ENCODE data around the gene MIOX. TPM values are rescaled to one million over a fixed set of nuclear protein-coding genes. Genes with fewer than 3 reads are reported as not detected.
A peak's percentile ranks its signal among the peaks of the same experiment; 100 is the strongest.

MIOX gene
- total RNA-seq, 1 donor, result not detected

GRCh38 chr22:50498322-50498890 lies 11.7 kb downstream of the MIOX start:
- Histone ChIP-seq H4K20me1 (ENCODE audit: insufficient read depth, low read length) (peaks cover 7% of the 10 kb centered on the region), H3K4me3 (ENCODE audit: insufficient read depth, low read length) (no peak overlapping the region), H3K4me2 (ENCODE audit: insufficient read depth, low read length) (peak overlapping the region; percentile 7), H3K9me3 (ENCODE audit: low read depth, low read length) (no peaks in the 10 kb centered on the region), H3K27ac (ENCODE audit: low read depth, low read length) (no peak overlapping the region), H2AFZ (ENCODE audit: low read length) (no peak overlapping the region), H3K79me2 (ENCODE audit: insufficient read depth, low read length) (no peaks in the 10 kb centered on the region), H3K27me3 (ENCODE audit: insufficient read depth, low read length) (no peaks in the 10 kb centered on the region), H3K4me1 (ENCODE audit: insufficient read depth, low read length) (no peaks in the 10 kb centered on the region), H3K36me3 (ENCODE audit: insufficient read depth, low read length) (peaks cover 10% of the 10 kb centered on the region)
- peak; percentile 73 for TF ChIP-seq CTCF (IDR thresholded peaks at IDR 0.05; ENCODE audit: extremely low read depth, low read depth, low read length)
- peak; percentile 93 for DNase-seq (ENCODE audit: insufficient read length, low spot score, missing footprints)

- H3K4me1 ChIP-seq (ENCODE audit: insufficient read depth, low read length), result no peaks in the 10 kb centered on the region
- H3K4me2 ChIP-seq (ENCODE audit: insufficient read depth, low read length), result no peak overlapping the region
- no peaks in the 10 kb centered on the region for H3K27me3 ChIP-seq (ENCODE audit: insufficient read depth, low read length)
- H3K36me3 ChIP-seq (ENCODE audit: insufficient read depth, low read length), result peaks cover 17% of the 10 kb centered on the region
- H3K79me2 ChIP-seq (ENCODE audit: insufficient read depth, low read length), result peaks cover 7% of the 10 kb centered on the region
- no peak for TF ChIP-seq CTCF (IDR thresholded peaks at IDR 0.05; ENCODE audit: extremely low read depth, low read depth, low read length)
- H3K4me3 ChIP-seq (ENCODE audit: insufficient read depth, low read length), result no peak overlapping the region
- H4K20me1 ChIP-seq (ENCODE audit: insufficient read depth, low read length), result peaks cover 10% of the 10 kb centered on the region
- no peaks in the 10 kb centered on the region for H3K9me3 ChIP-seq (ENCODE audit: low read depth, low read length)
- DNase-seq (ENCODE audit: insufficient read length, low spot score, missing footprints), result peak; percentile 43
- no peak overlapping the region for H2AFZ ChIP-seq (ENCODE audit: low read length)
- H3K27ac ChIP-seq (ENCODE audit: low read depth, low read length), result no peak overlapping the region
Measured at GRCh38 chr22:50500452-50500851, 13.8 kb downstream of the MIOX start.

- H3K4me3 ChIP-seq (ENCODE audit: insufficient read depth, low read length), result no peak overlapping the region
- DNase-seq (ENCODE audit: insufficient read length, low spot score, missing footprints), result peak; percentile 52
Measured at GRCh38 chr22:50502096-50502495, 15.4 kb downstream of the MIOX start.

More at GRCh38 chr22:50502096-50502495, 15.4 kb downstream of the MIOX start:
- Histone ChIP-seq H3K4me1 (ENCODE audit: insufficient read depth, low read length) (peaks cover 4% of the 10 kb centered on the region), H3K4me2 (ENCODE audit: insufficient read depth, low read length) (no peak overlapping the region), H3K79me2 (ENCODE audit: insufficient read depth, low read length) (peaks cover 24% of the 10 kb centered on the region), H3K27ac (ENCODE audit: low read depth, low read length) (no peak overlapping the region), H3K36me3 (ENCODE audit: insufficient read depth, low read length) (peaks cover 17% of the 10 kb centered on the region), H3K9me3 (ENCODE audit: low read depth, low read length) (no peaks in the 10 kb centered on the region), H3K27me3 (ENCODE audit: insufficient read depth, low read length) (no peaks in the 10 kb centered on the region), H4K20me1 (ENCODE audit: insufficient read depth, low read length) (peaks cover 14% of the 10 kb centered on the region), H2AFZ (ENCODE audit: low read length) (no peak overlapping the region)
- TF ChIP-seq CTCF (IDR thresholded peaks at IDR 0.05; ENCODE audit: extremely low read depth, low read depth, low read length), result no peak
